GM19240 (cell line): Measurements from ENCODE around the gene PGLYRP3.
"Not testable (repeated sequence)": the region's sequence is repeated elsewhere in the genome, so short reads cannot be mapped to it uniquely, and the experiment has no call there.

Experiments
- DNase-seq: peaks from one replicate; pipeline ENCODE4 v3.0.0; 2011; ENCODE audit warnings: low spot score; ENCODE audit not compliant: insufficient read length

The PGLYRP3 gene

DNA sequence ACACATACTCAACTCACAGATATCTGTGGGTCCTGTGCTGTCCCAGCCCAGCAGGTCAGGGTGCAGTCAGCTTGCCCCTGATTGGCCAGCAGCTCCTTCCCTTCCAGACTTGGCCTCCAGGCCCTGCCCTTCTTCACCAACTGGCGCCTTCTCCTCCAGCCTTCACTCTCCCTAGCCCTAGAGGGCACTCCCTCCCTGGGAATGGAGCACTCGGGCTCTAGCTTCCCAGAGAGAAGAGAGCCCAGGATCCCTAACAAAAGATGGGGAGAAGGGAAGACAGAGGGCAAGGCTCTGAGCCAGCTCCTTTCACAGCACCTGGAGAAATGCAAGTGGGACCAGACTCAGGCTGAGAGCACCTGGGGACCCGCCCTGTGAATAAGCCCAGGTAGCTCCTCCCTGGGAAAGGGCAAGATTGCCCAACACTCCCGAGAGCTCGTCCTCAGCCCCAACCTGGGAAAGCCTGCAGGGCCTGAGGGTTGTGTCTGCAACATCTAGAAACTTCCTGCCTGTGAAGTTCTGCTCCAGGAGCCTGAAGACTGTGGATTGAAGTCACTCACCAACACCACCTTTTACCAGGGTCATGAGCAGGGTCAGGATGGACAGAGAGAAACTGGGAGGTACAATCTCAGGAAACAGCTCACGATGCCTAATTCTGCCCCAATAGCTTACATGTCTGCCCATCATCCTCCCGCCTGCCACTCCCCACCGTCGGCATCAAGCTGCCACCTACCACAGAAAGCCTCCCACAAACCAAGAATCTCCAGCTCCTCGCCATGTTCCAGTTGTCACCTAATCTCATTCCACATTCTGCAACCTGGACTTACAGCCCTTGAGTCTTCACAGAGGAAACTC lies 36.0 kb upstream of the PGLYRP3 start, which contains the start of gene PGLYRP4:
TSS of gene PGLYRP4 (minus strand) at position 331 of the 852 bp plus-strand sequence. CDS start 909 bp downstream, outside the sequence.
- DNase-seq: no peak

DNA sequence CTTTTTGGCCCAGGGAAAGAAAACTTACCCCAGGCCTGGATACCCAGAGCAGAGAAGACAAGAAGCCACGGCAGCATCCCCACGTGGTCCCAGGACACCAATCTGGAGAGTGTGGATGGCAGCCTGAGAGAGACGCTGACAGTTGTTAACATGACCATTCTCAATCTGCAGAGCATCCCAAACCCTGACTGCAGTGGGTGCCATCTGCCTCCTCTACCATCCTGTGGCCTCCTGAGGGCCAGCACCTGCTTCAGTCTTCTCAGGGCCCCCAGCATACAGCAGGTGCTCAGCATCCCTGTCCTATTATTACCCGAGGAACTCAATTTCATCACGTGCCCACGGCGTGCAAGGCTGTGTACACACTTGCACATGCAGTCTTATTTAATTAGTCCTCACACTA lies 35.1 kb upstream of the PGLYRP3 start:
- DNase-seq: no peak

DNA sequence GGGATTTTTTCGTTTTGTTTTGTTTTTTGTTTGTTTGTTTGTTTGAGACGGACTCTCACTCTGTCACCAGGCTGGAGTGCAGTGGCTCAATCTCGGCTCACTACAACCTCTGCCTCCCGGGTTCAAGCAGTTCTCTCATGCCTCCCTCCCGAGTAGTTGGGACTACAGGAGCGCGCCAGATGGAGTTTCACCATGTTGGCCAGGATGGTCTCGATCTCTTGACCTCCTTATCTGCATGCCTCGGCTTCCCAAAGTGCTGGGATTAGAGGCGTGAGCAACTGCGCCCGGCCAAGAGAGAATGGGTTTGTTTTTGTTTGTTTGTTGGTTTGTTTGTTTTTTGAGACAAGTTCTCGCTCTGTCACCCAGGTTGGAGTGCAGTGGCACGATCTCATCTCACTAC lies 34.3 kb upstream of the PGLYRP3 start:
- not testable (repeated sequence) for DNase-seq

DNA sequence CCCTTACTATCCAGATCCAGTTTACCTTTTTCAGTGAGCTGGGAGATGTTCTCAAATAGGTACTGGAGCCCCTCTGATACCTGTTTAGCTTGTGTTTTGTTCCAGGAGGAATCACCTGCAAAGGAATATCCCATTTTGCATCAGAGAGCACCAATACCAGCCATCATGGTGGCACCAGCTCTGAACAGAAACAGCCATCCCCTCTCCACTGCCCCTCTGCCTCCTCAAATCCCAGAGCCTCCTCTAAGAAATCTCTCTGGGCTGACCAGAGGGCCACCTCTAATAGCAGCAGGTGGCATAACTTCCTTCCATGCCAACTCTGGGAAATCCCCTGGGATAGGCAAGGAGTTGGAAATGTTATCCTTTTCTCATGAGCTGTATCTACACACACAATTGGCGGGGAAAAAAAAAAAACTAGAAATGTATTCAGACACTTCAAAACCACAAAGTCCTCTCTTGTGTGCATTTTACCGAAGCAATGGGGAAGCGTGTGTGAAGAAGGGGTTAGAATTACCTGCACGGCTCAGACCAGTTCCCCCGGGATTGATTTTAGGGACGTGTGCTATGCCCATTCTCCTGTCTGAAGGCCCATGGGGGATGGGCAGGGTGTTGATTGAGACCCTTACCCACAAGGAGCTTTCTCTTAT lies 33.4 kb upstream of the PGLYRP3 start:
- DNase-seq: no peak

DNA sequence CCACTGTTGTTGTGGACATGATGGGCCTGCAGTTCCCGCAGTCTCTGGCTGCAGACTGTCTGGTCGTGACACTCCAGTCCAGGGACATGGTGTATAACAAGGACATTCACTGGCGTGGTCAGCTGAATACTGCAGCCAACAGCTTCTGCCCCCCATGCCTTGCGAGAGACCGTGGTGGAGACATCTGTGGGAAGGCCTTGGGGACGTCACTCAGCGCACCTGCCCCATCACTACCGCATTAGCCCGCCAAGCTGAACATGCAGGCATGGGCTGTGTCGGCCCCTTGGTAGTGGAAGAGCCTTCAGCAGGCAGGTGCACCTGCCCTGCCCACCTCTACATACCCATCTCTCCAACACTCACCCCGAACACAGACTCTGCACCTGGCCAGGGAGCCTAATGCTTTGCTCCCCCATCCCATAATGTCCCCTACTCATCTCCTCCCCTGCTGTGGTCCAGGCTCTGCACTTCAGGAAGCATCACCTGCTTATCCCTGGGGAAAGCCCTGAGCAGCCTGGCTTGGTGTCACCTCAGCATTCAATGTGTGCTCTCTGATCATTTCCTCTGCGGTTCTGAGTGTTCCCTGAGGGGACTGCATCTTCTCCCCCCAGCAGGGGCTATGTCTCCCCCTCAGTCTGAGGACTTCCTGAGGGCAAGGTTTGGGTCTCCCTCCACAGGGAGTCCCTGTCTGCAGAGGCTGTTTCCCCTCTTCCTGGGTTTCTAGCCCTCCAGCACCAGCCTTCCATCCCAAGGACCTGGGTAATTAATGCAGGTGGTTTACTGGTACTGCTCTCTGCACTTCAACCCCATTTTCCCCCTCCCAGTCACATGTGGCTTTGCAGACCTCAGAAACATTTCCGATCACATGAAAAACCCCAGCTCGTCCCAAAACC lies 32.7 kb upstream of the PGLYRP3 start:
- DNase-seq: no peak

DNA sequence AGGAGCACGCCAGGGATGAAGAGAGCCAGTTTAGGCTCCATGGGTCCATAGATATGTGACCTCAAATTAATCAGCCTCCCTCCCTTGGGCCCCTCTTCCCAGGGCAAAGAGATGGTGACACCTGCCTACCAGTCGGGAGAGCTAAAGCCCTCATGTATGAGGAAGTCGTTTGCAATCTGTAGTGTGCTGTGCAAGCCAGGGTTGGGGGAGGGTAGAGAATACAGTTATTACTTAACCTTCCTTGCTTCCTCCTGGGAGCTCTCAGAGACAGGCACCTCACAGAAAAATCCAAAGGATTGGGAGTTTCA lies 31.9 kb upstream of the PGLYRP3 start:
- no peak for DNase-seq

DNA sequence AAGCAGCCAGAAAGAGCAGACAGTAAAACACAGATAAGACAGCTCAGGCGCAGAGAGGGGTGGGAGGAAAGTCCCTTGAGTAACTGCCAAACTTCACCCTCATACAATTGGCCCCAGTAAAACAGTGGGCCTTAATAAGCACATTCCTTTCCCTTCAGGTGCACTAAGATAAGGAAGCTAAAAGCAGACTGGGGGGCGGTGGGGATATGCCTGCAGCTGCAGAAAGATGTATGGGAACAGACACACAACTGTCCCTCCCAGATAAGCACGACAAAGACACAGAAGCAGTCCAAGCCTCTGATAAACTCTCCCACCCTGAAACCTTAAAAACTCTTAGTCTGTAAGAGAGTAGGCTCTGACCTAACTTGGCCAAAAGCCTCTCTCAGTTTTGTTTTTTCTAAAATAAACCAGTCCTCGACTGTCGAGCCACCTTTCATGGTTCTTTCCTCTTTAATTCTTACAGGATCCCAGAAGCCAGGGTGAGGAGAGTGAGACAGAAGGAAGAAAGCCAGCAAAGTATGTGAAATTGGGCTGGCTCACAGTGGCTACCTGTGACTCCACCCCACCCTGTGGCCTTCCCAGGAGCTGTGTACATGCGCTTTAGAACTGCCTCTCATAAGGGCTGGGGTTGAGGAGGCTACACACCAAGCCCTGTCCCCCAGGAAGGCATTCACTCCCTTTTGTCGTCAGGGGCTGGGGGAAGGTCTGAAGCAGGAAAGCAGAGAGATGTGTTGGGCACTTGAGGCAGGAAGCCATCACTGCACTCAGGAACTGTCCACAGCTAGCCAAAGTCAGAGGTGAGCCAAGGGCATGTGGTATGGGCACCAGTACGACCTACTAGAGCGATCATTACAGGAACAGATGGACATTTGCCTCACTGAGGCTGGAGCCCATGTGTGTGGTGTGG lies 31.3 kb upstream of the PGLYRP3 start:
- no peak for DNase-seq

DNA sequence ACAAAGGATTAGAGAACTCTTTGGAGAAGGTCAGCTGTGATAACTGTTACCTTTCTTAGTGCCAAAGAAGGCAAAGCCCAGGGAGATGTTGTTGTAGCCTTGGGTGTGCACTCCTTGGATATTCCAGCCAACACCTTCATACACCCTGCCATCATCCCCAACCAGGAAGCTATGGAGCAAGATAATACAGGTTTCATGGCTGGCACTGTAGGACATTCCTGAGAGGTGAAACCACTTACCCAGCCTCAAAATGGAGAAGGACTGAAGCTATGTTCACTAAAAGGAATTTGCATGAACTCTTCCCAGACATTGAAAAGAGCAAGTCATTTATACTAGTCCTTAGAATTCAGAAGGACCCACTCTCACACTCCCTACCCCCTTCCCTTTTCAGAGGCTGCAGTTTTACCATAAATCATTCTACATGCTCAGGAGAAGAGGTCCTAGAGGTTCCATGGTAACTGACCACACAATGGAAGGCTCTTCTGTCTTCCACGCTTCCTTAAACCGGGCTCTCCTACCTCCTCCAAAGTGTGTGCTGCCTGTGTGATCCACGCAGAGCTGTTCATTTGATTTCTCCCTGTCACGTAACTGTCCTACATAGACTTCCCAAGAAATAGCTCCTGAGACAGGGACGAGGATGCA lies 30.4 kb upstream of the PGLYRP3 start:
- no peak for DNase-seq

DNA sequence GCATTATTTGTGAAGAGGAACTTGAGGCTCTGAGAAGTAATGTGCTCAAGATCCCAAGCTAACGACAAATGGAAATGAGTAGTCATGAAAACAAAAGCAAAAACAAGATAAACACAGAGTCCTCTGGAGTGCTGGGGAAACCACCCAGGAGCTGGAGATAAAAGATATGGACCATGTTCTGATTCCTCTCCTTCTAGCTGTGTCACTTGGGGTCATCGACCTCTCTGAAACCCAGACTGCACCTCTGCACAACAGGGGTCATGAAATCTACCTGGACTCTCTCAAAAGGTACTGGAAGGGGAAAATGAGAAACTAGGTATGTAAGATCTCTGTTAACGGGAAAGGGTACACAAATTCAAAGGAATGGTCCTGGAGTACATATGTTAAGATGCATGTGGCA lies 29.4 kb upstream of the PGLYRP3 start:
- no peak for DNase-seq

DNA sequence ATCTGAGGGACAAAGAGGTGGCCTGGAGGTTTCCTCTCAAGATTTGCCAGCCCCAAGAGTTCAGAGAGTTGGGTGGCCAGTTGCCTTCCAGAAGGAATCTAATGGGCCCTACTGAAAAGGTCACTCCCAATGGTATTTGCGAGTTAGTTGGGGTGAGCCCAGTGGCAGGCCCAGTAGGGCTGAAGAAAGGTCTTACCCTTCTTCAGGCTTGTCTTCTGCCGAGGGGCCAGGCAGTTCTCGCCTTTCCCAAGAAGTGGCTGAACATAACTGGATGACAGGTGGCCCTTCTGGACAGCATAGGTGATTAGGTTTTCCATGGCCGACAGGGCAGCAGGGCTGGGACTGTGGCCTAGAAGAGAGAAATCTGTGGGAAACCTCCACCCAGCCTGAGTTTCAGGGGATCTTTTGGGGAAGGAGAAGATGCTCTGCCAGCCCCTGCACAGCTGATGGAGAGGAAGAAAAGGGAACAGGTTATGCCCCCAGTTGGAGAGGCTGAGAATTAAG lies 28.7 kb upstream of the PGLYRP3 start:
- no peak for DNase-seq

DNA sequence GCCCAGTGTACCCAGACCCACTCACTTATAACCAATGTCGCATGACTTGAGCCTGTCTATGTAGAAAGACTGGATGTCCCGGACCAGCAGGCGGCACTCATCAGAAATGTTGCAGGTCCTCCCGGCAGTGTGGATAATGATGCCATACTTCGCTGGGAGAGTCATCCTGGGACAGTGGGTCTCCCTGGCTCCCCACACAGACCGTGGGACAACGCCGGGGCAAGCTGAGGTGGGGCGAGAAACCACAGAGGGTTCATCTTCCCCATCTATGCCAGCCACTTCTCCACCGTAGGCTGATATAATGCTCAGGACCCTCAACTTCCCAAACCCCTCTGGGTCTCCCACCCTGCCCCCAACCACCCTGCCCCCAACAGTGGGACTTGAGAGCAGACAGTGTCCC lies 27.6 kb upstream of the PGLYRP3 start:
- no peak for DNase-seq

DNA sequence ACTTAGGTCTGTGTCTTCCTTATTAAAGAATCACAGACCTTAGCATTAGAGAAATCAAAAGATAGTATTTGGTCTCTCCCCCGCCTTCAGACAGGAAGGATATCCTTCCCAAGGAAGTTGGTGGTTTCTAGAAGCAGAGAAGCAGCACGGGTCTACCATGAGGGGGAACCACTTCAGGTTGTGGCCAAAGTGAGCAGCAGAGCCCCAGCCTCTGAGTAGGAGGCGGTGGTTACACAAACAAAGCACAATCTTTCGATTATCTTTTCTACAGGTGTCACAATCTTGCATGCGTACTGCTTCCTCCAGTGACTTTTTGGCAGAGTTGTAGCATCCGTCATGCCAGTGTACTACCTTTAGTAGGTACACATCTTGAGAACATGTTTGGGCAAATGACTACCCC lies 27.1 kb upstream of the PGLYRP3 start:
- DNase-seq: no peak

DNA sequence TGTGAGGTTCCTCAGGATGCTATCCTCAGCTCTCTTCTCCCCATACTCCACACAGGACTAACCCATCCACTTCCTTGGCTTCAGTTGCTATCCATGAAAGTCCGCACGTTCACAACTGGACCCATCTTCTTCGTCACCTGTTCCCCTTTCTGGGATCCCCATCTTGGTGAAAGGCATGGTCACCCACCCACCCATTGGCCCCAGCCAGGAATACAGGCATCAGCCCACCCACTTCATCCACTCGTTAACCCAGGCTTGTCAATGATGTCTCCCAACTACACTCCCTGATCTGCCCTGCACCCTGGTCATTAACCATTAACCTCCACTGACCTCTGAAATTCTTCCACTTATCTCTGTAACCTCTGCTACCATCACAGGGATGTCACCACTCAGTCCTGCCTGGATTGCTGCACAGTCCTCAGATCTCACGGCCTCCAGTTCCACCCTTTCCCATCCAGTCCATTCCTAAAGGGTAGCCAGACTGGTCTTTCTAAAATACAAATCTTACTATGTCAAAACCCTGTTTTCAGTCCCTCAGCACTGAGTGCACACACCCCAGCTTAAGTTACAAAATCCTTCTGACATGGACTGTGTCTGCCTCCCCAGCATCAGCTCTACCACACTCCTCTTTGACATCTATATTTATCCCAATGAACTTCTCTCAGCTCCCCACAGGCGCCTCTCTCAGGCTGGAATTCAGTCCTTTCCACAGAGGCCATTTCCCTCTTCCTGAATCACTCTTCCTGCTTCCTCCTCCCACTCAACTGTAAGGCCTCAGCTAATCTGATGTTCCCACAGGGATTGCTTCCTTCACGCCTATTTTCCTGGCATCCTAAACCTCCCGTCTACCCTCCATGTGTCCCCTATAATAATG lies 25.5 kb upstream of the PGLYRP3 start:
- no peak for DNase-seq

DNA sequence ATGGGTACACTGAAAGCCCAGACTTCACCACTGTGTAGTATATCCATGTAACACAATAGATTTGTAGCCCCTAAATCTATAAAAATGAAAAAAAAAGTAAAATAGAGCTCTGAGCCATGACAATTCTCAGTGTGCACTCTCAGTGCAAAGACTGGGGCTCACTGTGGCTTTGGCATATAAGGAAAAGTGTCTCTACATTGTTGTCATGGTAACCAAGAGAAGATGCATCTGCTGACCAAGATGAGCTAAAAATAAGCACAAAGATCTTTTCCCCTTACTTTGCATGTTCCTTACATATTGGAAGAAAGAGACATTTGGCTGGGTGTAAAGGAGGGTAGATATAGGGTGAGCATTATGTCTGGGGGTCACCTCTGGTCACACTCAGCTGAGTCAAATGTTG lies 23.9 kb upstream of the PGLYRP3 start:
- no peak for DNase-seq

DNA sequence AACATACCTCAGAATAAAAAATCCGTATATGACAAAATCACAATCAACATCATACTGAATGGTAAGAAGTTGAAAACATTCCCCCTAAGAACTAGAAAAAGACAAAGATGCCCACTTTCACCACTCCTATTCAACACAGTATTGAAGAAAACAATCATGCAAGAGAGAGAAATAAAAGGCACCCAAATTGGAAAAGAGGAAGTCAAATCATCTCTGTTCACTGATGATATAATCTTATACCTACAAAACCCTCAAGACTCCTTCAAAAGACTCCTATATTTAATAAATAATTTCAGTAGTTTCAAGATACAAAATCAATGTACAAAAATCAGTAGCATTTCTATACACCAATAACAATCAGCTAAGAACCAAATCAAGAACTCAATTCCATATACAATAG lies 21.1 kb upstream of the PGLYRP3 start:
- no peak for DNase-seq

DNA sequence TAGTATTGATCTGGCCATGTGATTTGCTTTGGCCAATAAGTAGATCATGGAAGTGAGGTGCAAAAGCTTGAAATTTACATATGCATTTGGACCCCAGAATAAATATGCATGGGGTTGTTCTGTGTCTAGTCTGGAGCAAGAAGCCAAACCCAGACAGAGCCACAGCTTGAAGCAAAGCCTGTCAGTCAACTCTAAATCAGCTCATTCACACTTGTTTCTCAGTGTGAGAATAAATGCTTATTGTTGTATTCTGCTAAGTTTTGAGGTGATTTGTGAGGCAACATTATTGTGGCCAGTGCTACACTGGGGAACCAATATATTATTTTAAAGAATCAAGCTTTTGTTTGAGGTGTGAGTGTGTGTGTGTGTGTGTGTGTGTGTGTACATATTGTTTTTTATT lies 12.2 kb upstream of the PGLYRP3 start:
- no peak for DNase-seq

DNA sequence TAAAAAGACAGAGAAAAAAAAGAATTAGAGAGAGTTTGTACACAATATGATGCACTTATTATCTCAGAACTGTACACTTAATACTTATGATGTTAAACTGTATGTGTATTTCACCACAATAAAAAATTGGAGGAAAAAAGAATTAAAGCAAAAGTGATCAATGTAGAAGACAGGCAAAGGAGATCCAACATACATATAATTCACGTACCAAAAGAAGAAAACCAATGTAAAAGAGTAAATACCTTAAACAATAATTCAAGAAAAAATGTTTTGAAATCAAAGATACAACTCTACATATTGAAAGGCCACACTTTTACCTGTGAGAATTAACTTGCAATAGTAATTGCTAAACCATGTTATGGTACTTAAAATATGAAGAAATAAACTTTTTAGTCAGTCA lies 9.8 kb upstream of the PGLYRP3 start:
- no peak for DNase-seq

DNA sequence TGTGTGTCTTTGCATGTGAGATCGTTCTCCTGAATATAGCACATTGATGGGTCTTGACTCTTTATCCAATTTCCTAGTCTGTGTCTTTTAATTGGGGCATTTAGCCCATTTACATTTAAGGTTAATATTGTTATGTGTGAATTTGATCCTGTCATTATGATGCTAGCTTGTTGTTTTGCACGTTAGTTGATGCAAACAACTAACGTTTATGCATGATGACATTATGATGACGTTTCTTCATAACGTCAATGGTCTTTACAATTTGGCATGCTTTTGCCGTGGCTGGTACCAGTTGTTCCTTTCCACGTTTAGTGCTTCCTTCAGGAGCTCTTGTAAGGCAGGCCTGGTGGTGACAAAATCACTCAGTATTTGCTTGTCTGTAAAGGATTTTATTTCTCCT lies 5.4 kb upstream of the PGLYRP3 start:
- DNase-seq: not testable (repeated sequence)

DNA sequence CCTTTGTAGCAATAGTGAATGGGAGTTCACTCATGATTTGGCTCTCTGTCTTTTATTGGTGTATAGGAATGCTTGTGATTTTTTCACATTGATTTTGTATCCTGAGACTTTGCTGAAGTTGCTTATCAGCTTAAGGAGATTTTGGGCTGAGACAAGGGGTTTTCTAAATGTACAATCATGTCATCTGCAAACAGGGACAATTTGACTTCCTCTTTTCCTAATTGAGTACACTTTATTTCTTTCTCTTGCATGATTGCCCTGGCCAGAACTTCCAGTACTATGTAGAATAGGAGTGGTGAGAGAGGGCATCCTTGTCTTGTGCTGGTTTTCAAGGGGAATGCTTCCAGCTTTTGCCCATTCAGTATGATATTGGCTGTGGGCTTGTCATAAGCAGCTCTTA lies 3.3 kb upstream of the PGLYRP3 start:
- DNase-seq: not testable (repeated sequence)
